Neural crest cell (in vitro differentiated cells): ENCODE measurements around the gene FRMD8. TPM values are rescaled to one million over a fixed set of nuclear protein-coding genes. Genes with fewer than 3 reads are reported as not detected.

Experiments used
- DNase-seq: peaks from one replicate; pipeline ENCODE4 v3.0.0; 2021; ENCODE audit warnings: low read depth, mixed read lengths, low spot score
- H3K27ac Mint-ChIP-seq: one replicate; pipeline ENCODE4 v1.8.0; 2021; ENCODE audit warnings: mild to moderate bottlenecking, mixed read lengths; ENCODE audit not compliant: unreplicated experiment
- H3K27me3 Mint-ChIP-seq: 2 replicates; pipeline ENCODE4 v1.8.0; 2021; ENCODE audit warnings: low read depth, mild to moderate bottlenecking, mixed read lengths
- H3K36me3 Mint-ChIP-seq: 2 replicates; pipeline ENCODE4 v1.8.0; 2021; ENCODE audit warnings: low read depth, mild to moderate bottlenecking, mixed read lengths
- H3K4me1 Mint-ChIP-seq: 2 replicates; pipeline ENCODE4 v1.8.0; 2021; ENCODE audit warnings: mixed read lengths
- H3K4me3 Mint-ChIP-seq: one replicate; pipeline ENCODE4 v1.8.0; 2021; ENCODE audit warnings: mild to moderate bottlenecking, mixed read lengths
- H3K9me3 Mint-ChIP-seq: 2 replicates; pipeline ENCODE4 v1.8.0; 2021; ENCODE audit warnings: mixed read lengths
- CTCF ChIP-seq: fragments of 200-600 bp; sonication (generic); conservative IDR thresholded peaks from 2 replicates; pipeline ENCODE4 v1.5.0; 2021; ENCODE audit warnings: antibody characterized with exemption, mild to moderate bottlenecking
- total RNA-seq: library from RNA; stranded (reverse); gene quantifications from 2 replicates; pipeline ENCODE4 v1.2.1, GENCODE V29; 2021

Gene FRMD8
- total RNA-seq, 1 donor from 2014 or later, result 29.0 TPM

GRCh38 chr11:65379698-65380459 is 6.6 kb upstream of the FRMD8 start:
- Mint-ChIP-seq H3K4me1 (peaks cover 26% of the 10 kb centered on the region), H3K9me3 (no peaks in the 10 kb centered on the region), H3K27ac (no peak overlapping the region), H3K4me3 (no peak overlapping the region), H3K36me3 (no peaks in the 10 kb centered on the region), H3K27me3 (no peaks in the 10 kb centered on the region)
- no peak for DNase-seq
- TF ChIP-seq CTCF, result no peak

- peaks cover 26% of the 10 kb centered on the region for H3K4me1 Mint-ChIP-seq
Observed at GRCh38 chr11:65380460-65381119, 5.8 kb upstream of the FRMD8 start.

GRCh38 chr11:65381716-65382032 is 4.8 kb upstream of the FRMD8 start:
- Mint-ChIP-seq H3K27ac (no peak overlapping the region), H3K27me3 (no peaks in the 10 kb centered on the region), H3K4me3 (no peak overlapping the region), H3K36me3 (no peaks in the 10 kb centered on the region), H3K4me1 (peaks cover 26% of the 10 kb centered on the region), H3K9me3 (no peaks in the 10 kb centered on the region)
- no peak for DNase-seq
- TF ChIP-seq CTCF, result no peak

More at GRCh38 chr11:65380460-65381119, 5.8 kb upstream of the FRMD8 start:
- Mint-ChIP-seq H3K27ac (no peak overlapping the region), H3K27me3 (no peaks in the 10 kb centered on the region), H3K9me3 (no peaks in the 10 kb centered on the region), H3K4me3 (no peak overlapping the region), H3K36me3 (no peaks in the 10 kb centered on the region)
- TF ChIP-seq CTCF, result no peak
- no peak for DNase-seq

GRCh38 chr11:65382033-65382803 is 4.2 kb upstream of the FRMD8 start, which contains the start of gene SLC25A45:
SLC25A45 (minus strand) TSS chr11:65382646; CDS start chr11:65381951, 695 bp downstream.
- DNase-seq, result peak; percentile 61

More at GRCh38 chr11:65382033-65382803, 4.2 kb upstream of the FRMD8 start, which contains the start of gene SLC25A45:
- H3K4me3 Mint-ChIP-seq, result peak within 1 kb of the TSS; percentile 67
- peaks cover 30% of the 10 kb centered on the region for H3K4me1 Mint-ChIP-seq
- H3K9me3 Mint-ChIP-seq, result no peaks in the 10 kb centered on the region
- TF ChIP-seq CTCF, result peak; percentile 81
- H3K36me3 Mint-ChIP-seq, result no peaks in the 10 kb centered on the region
- no peaks in the 10 kb centered on the region for H3K27me3 Mint-ChIP-seq
- peak within 1 kb of the TSS; percentile 97 for H3K27ac Mint-ChIP-seq
